Measurements from ENCODE around the gene ABCC1.
"Not testable (repeated sequence)": the region's sequence is repeated elsewhere in the genome, so short reads cannot be mapped to it uniquely, and the experiment has no call there.

The ABCC1 gene

DNA sequence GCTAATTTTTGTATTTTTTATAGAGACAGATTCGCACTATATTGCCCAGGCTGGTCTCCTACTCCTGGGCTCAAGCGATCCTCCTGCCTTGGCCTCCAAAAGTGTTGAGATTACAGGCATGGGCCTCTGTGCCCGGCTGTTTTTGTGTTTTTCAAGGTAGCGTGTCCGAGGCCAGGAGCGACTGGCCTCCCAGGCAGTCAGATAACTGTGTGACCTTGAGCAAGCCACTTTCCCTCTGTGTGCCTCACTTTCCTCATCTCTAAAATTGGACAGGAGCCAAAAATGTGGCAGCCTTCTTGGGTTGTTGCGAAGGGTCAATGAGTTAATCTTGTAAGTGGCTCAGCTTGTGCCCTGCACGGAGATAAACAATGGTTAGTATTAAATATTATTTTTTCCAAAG, 2.4 kb downstream of the ABCC1 start:
- peak overlapping the region; percentile 57 for H3K27ac ChIP-seq
- CTCF ChIA-PET, result interaction anchor here (0.6 kb wide), 1 partner anchor 77 kb away, joined by 3 read pairs; no protein-coding TSS in a partner anchor

DNA sequence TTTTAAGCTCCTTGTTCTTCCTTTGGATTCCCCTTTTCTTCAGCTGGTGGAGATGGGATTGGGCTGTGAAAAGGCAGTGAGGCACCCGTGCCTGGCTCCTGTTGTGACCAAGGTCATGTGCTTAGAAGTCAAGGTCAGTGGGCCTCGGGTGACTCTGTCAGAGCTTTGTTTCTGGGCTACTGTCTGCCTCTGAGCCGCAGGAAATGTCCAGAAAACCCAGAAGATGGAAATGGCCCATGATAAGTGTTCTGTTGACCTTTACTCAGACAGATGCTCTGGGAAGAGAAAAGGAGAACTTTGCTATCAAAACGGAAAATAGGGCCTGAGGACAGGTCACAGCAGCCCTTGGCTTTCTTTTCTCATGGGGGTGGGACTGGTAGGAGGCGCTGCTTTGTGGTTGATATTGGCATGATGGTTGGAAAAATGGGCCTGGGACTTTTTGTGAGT, 2.9 kb downstream of the ABCC1 start:
- CTCF ChIA-PET, result interaction anchor here (0.6 kb wide), 1 partner anchor 78 kb away, joined by 3 read pairs; no protein-coding TSS in a partner anchor
- TF ChIP-seq, protein P1, sequence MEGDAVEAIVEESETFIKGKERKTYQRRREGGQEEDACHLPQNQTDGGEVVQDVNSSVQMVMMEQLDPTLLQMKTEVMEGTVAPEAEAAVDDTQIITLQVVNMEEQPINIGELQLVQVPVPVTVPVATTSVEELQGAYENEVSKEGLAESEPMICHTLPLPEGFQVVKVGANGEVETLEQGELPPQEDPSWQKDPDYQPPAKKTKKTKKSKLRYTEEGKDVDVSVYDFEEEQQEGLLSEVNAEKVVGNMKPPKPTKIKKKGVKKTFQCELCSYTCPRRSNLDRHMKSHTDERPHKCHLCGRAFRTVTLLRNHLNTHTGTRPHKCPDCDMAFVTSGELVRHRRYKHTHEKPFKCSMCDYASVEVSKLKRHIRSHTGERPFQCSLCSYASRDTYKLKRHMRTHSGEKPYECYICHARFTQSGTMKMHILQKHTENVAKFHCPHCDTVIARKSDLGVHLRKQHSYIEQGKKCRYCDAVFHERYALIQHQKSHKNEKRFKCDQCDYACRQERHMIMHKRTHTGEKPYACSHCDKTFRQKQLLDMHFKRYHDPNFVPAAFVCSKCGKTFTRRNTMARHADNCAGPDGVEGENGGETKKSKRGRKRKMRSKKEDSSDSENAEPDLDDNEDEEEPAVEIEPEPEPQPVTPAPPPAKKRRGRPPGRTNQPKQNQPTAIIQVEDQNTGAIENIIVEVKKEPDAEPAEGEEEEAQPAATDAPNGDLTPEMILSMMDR (conservative IDR thresholded peaks at IDR 0.05; ENCODE audit: low read depth), result no peak
- no peak for DNase-seq (ENCODE audit: low spot score)
- POLR2A ChIA-PET (ENCODE audit: low non-redundant PET), result no interaction called here
- peak overlapping the region; percentile 57 for H3K27ac ChIP-seq

More for the DNA sequence above, 2.4 kb downstream of the ABCC1 start:
- DNase-seq (ENCODE audit: low spot score), result no peak
- TF ChIP-seq, protein P1 (conservative IDR thresholded peaks at IDR 0.05; ENCODE audit: low read depth), result no peak
- POLR2A ChIA-PET (ENCODE audit: low non-redundant PET), result no interaction called here

DNA sequence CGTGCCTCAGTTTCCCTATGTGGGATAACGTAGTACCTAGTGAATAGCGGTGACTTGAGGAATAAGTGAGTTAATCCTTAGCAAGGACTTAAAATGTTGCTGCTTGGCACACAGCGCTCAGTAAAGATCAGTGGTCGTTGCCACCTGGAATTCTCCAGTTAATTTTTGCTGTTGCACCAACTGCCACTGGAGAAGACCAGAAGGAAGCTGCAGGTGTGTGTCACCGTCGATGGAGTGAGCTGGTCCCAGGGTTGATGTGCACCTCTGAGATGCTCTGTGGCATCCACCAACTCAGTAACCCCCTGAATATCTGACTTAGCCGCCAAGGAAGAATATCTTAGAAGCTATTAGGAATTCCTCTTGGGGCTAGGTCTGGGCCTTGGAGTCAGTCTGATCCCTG, 4.1 kb downstream of the ABCC1 start:
- peak overlapping the region; percentile 57 for H3K27ac ChIP-seq
- TF ChIP-seq, protein P1 (conservative IDR thresholded peaks at IDR 0.05; ENCODE audit: low read depth), result no peak
- no peak for DNase-seq (ENCODE audit: low spot score)
- CTCF ChIA-PET, result no interaction called here
- POLR2A ChIA-PET (ENCODE audit: low non-redundant PET), result no interaction called here

DNA sequence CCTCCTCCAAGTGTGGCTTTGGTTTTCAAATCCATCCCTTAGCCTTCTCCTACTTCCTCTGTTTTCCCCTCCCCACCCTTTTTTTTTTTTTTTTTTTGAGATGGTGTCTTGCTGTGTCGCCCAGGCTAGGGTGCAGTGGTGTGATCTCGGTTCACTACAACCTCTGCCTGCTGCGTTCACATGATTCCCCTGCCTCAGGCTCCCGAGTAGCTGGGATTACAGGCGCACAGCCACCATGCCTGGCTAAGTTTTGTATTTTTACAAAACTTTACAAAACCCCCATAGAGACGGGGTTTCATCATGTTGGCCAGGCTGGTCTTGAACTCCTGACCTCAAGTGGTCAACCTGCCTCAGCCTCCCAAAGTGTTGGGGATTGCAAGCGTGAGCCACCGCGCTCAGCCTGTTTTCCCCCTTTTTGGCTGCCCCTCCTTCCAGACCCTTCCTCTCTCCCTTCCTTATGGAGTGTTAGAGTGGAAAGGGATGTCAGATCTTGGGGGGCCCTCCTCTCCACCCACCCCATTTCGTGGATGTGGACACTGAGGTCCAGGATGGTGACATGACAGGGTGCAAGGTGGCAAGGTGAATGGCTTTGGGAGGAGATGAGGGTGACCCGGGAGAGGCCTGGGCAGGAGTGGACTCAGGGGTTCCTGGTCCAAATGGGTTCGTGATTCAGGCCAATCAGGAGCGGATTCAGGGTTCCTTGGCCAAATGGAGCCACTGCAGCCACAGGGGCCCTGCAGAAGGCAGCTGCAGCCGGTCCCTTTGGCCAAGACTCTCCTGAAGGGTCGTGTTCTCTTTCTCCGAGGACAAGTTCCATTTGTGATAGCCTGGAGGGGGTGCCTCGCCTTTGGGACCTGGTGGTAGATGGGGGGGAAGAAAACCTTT, 4.8 kb downstream of the ABCC1 start:
- peak overlapping the region; percentile 57 for H3K27ac ChIP-seq
- POLR2A ChIA-PET (ENCODE audit: low non-redundant PET), result no interaction called here
- TF ChIP-seq, protein P1 (conservative IDR thresholded peaks at IDR 0.05; ENCODE audit: low read depth), result no peak
- DNase-seq (ENCODE audit: low spot score), result no peak
- CTCF ChIA-PET, result no interaction called here

GRCh38 chr16:15954814-15955151, 5.4 kb downstream of the ABCC1 start:
- CTCF ChIA-PET, result no interaction called here
- peak overlapping the region; percentile 57 for H3K27ac ChIP-seq
- TF ChIP-seq, protein P1 (conservative IDR thresholded peaks at IDR 0.05; ENCODE audit: low read depth), result no peak
- POLR2A ChIA-PET (ENCODE audit: low non-redundant PET), result no interaction called here
- no peak for DNase-seq (ENCODE audit: low spot score)

DNA sequence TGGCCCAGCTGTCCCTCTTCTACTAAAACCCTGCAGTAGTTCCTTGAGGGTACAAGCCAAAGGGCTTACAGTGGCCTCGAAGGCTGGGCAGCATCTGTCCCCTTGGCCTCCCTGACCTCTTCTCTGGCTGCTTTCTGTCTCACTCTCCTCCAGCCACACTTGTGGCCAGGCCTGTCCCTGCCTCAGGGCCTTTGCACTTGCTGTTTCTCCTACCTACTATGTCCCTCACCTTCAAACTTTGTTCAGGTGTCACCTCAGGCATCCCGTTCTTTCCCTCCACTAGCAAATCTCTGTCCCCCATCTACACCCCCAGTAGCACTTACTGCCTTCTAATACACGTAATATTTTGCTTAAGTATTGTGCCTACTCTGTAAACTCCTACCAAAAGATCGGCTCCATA, 6.0 kb downstream of the ABCC1 start:
- TF ChIP-seq, protein P1 (conservative IDR thresholded peaks at IDR 0.05; ENCODE audit: low read depth), result no peak
- DNase-seq (ENCODE audit: low spot score), result no peak
- peak overlapping the region; percentile 57 for H3K27ac ChIP-seq
- POLR2A ChIA-PET (ENCODE audit: low non-redundant PET), result interaction anchor here (0.6 kb wide), 1 partner anchor 29 kb away, joined by 4 read pairs; no protein-coding TSS in a partner anchor
- CTCF ChIA-PET, result no interaction called here

DNA sequence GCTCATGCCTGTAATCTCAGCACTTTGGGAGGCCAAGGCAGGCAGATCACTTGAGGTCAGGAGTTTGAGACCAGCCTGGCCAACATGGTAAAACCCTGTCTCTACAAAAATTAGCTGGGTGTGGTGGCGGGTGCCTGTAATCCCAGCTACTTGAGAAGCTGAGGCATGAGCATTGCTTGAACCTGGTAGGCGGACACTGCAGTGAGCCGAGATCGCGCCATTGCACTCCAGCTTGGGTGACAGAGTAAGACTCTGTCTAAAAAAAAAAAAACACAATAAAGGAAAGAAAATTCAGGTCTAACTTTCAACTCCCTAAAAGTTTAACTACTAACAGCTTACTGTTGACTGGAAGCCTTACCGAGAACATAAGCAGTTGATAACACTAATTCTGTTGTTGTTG, 6.7 kb downstream of the ABCC1 start:
- peak overlapping the region; percentile 32; the same call in 1 of the 2 replicates for H3K27ac ChIP-seq
- POLR2A ChIA-PET (ENCODE audit: low non-redundant PET); CTCF ChIA-PET; DNase-seq (ENCODE audit: low spot score): not testable (repeated sequence)
